H1 (cell line): ENCODE data around the gene PPM1F. TPM values are rescaled to one million over a fixed set of nuclear protein-coding genes. Genes with fewer than 3 reads are reported as not detected.

Source experiments
- CTCF ChIA-PET: fragments of 300-600 bp; sonication (Branson Sonifier 250); formaldehyde crosslinking; loops from one replicate; lab custom pipeline; 2021; ENCODE audit not compliant: partially characterized antibody; lab: Charles Lee
- POLR2A ChIA-PET: fragments of 300-600 bp; sonication (Branson Sonifier 250); formaldehyde crosslinking; loops from one replicate; lab custom pipeline; 2021; ENCODE audit warnings: inconsistent platforms; ENCODE audit not compliant: partially characterized antibody; lab: Charles Lee
- DNase-seq, 2 experiments: peaks; one replicate each; pipeline versions ENCODE4 v3.0.0 to v3.0.0-alpha.2; 2010 to 2022; ENCODE audit warnings: low spot score in 2 of 2, low read depth in 1 of 2, mixed read lengths in 1 of 2
- FAIRE-seq: peaks from 2 replicates; lab custom pipeline; 2011; peaks lifted over from hg19 to GRCh38; lab: Jason Lieb, UNC
- H2AFZ ChIP-seq: 2 replicates; pipeline ENCODE4 v1.8.1; 2012; ENCODE audit warnings: low read length, inconsistent platforms
- H2AK5ac ChIP-seq: 2 replicates; pipeline ENCODE4 v1.6.1; 2013; ENCODE audit warnings: low read depth, low read length
- H2BK120ac ChIP-seq: replicated peaks from 2 replicates; pipeline ENCODE3; 2013; ENCODE audit warnings: low read depth, low read length, inconsistent platforms
- H2BK12ac ChIP-seq: 2 replicates; pipeline ENCODE4 v1.6.1; 2013; ENCODE audit warnings: low read depth, low read length
- H2BK15ac ChIP-seq: 2 replicates; pipeline ENCODE4 v1.6.1; 2013; ENCODE audit warnings: low read length
- H2BK20ac ChIP-seq: 2 replicates; pipeline ENCODE4 v1.6.1; 2013; ENCODE audit warnings: low read length
- H2BK5ac ChIP-seq: 2 replicates; pipeline ENCODE4 v1.6.1; 2013; ENCODE audit warnings: low read depth, low read length
- H3K14ac ChIP-seq: 2 replicates; pipeline ENCODE4 v1.6.1; 2013; ENCODE audit warnings: inconsistent platforms; ENCODE audit not compliant: insufficient read length
- H3K18ac ChIP-seq: 2 replicates; pipeline ENCODE4 v1.6.1; 2013; ENCODE audit warnings: low read length; ENCODE audit errors: extremely low read depth
- H3K23ac ChIP-seq: 2 replicates; pipeline ENCODE4 v1.6.1; 2013; ENCODE audit warnings: inconsistent platforms; ENCODE audit not compliant: insufficient read length
- H3K23me2 ChIP-seq: 2 replicates; pipeline ENCODE4 v1.6.1; 2013; ENCODE audit warnings: low read depth, low read length
- H3K27ac ChIP-seq: 2 replicates; pipeline ENCODE4 v1.6.1; 2011; ENCODE audit warnings: low read depth, low read length, inconsistent platforms
- H3K27me3 ChIP-seq, 4 experiments: replicated peaks in 1 of 4; 1 replicate in 1 of 4; 2 replicates in 3 of 4; pipeline versions ENCODE4 v1.6.1 to v1.8.1; 2011 to 2013; ENCODE audit warnings: low read length in 3 of 4, mild to moderate bottlenecking in 3 of 4, inconsistent platforms in 2 of 4, mixed read lengths in 2 of 4, moderate library complexity in 1 of 4; ENCODE audit not compliant: control insufficient read depth in 3 of 4, insufficient read depth in 3 of 4; ENCODE audit errors: extremely low read depth in 1 of 4
- H3K36me3 ChIP-seq, 4 experiments: 2 replicates each; pipeline versions ENCODE4 v1.6.1 to v1.8.1; 2011 to 2013; ENCODE audit warnings: mild to moderate bottlenecking in 4 of 4, low read length in 3 of 4, moderate library complexity in 2 of 4, control low read depth in 1 of 4, inconsistent platforms in 1 of 4; ENCODE audit not compliant: insufficient read depth in 4 of 4, control insufficient read depth in 2 of 4
- H3K4ac ChIP-seq: replicated peaks from 2 replicates; pipeline ENCODE3; 2013; ENCODE audit warnings: low read length, low read depth, mixed read lengths, inconsistent platforms; ENCODE audit not compliant: insufficient read length
- H3K4me1 ChIP-seq, 4 experiments: replicated peaks in 1 of 4; 1 replicate in 1 of 4; 2 replicates in 3 of 4; pipeline versions ENCODE4 v1.6.1 to v1.8.1; 2011 to 2013; ENCODE audit warnings: low read length in 3 of 4, inconsistent platforms in 2 of 4, mixed read lengths in 1 of 4; ENCODE audit not compliant: insufficient read depth in 4 of 4, control insufficient read depth in 3 of 4
- H3K4me2 ChIP-seq, 2 experiments: 2 replicates each; pipeline versions ENCODE4 v1.6.1 to v1.8.1; 2011 to 2013; ENCODE audit warnings: low read depth in 2 of 2, low read length in 2 of 2, control low read depth in 1 of 2, inconsistent platforms in 1 of 2, mild to moderate bottlenecking in 1 of 2; ENCODE audit not compliant: insufficient read depth in 1 of 2
- H3K4me3 ChIP-seq, 4 experiments: fragments of 200-600, 300-600 bp in 1 of 4; sonication (generic), shearing (Covaris generic), sonication (Bioruptor Twin) in 1 of 4; 2 replicates each; pipeline versions ENCODE4 v1.5.1 to v1.8.1; 2011 to 2016; ENCODE audit warnings: low read length in 4 of 4, low read depth in 3 of 4, control low read depth in 2 of 4, inconsistent platforms in 2 of 4, mild to moderate bottlenecking in 2 of 4, mixed read lengths in 1 of 4, moderate library complexity in 1 of 4; ENCODE audit not compliant: insufficient read depth in 2 of 4; ENCODE audit errors: extremely low read depth in 1 of 4
- H3K56ac ChIP-seq: replicated peaks from 2 replicates; pipeline ENCODE3; 2013; ENCODE audit warnings: low read depth, mild to moderate bottlenecking, mixed read lengths, low read length, inconsistent platforms; ENCODE audit not compliant: insufficient read length
- H3K79me1 ChIP-seq: 2 replicates; pipeline ENCODE4 v1.6.1; 2013; ENCODE audit warnings: low read depth, low read length, control low read depth
- H3K79me2 ChIP-seq, 2 experiments: 2 replicates each; pipeline versions ENCODE4 v1.6.1 to v1.8.1; 2012 to 2013; ENCODE audit warnings: low read length in 2 of 2, mild to moderate bottlenecking in 2 of 2, inconsistent platforms in 1 of 2; ENCODE audit not compliant: insufficient read depth in 2 of 2, control insufficient read depth in 1 of 2
- H3K9ac ChIP-seq, 4 experiments: replicated peaks in 1 of 4; 1 replicate in 1 of 4; 2 replicates in 3 of 4; pipeline versions ENCODE4 v1.6.1 to v1.8.1; 2011 to 2013; ENCODE audit warnings: low read depth in 3 of 4, low read length in 3 of 4, control low read depth in 2 of 4, mild to moderate bottlenecking in 2 of 4, moderate library complexity in 2 of 4, inconsistent platforms in 1 of 4; ENCODE audit errors: extremely low read depth in 1 of 4
- H3K9me3 ChIP-seq, 2 experiments: 2 replicates each; pipeline versions ENCODE4 v1.6.1 to v1.8.1; 2012 to 2013; ENCODE audit warnings: mild to moderate bottlenecking in 2 of 2, moderate library complexity in 2 of 2, control low read depth in 1 of 2, inconsistent platforms in 1 of 2, low read depth in 1 of 2, low read length in 1 of 2, mixed read lengths in 1 of 2; ENCODE audit not compliant: insufficient read depth in 2 of 2
- H4K20me1 ChIP-seq, 2 experiments: replicated peaks in 1 of 2; 2 replicates each; pipeline versions ENCODE3 to v1.8.1; 2011 to 2013; ENCODE audit warnings: inconsistent platforms in 2 of 2, low read length in 2 of 2, mild to moderate bottlenecking in 1 of 2; ENCODE audit not compliant: insufficient read depth in 2 of 2, control insufficient read depth in 1 of 2
- H4K5ac ChIP-seq: 2 replicates; pipeline ENCODE4 v1.6.1; 2013; ENCODE audit warnings: low read length, low read depth, mixed read lengths, inconsistent platforms; ENCODE audit not compliant: insufficient read length
- H4K8ac ChIP-seq: 2 replicates; pipeline ENCODE4 v1.8.0; 2013; ENCODE audit warnings: mild to moderate bottlenecking, moderate library complexity, low read length, inconsistent platforms; ENCODE audit not compliant: insufficient read depth; ENCODE audit errors: extremely low read depth
- H4K91ac ChIP-seq: replicated peaks from 2 replicates; pipeline ENCODE3; 2013; ENCODE audit warnings: low read length, mixed read lengths, inconsistent platforms; ENCODE audit not compliant: insufficient read length
- CHD1 ChIP-seq: IDR thresholded peaks from 2 replicates; pipeline ENCODE4 v1.6.1; 2012; ENCODE audit warnings: low read depth, low read length, improper control_type of control experiment
- CHD2 ChIP-seq: IDR thresholded peaks from 2 replicates; pipeline ENCODE4 v1.6.1; 2012; ENCODE audit warnings: low read length, improper control_type of control experiment
- CREB1 ChIP-seq: IDR thresholded peaks from 2 replicates; pipeline ENCODE4 v1.6.1; 2012; ENCODE audit warnings: inconsistent platforms
- EGR1 ChIP-seq: IDR thresholded peaks from 2 replicates; pipeline ENCODE4 v1.6.1; 2011; ENCODE audit warnings: low read depth, low read length, borderline replicate concordance
- NANOG ChIP-seq: IDR thresholded peaks from 2 replicates; pipeline ENCODE4 v1.6.1; 2011; ENCODE audit warnings: low read length, low read depth, mild to moderate bottlenecking, inconsistent platforms; ENCODE audit not compliant: insufficient read depth, poor library complexity, severe bottlenecking
- RNF2 ChIP-seq: fragments of 200-900, 300-1000 bp; sonication (generic); IDR thresholded peaks from 2 replicates; pipeline ENCODE4 v1.7.1; 2016; ENCODE audit warnings: borderline replicate concordance, low read depth, mild to moderate bottlenecking, antibody characterized with exemption, low read length; ENCODE audit not compliant: poor library complexity, severe bottlenecking; ENCODE audit errors: missing control alignments
- SAP30 ChIP-seq: fragments of 300-600 bp; sonication (generic); IDR thresholded peaks from 2 replicates; pipeline ENCODE4 v1.7.1; 2012; ENCODE audit warnings: low read length, moderate library complexity, mild to moderate bottlenecking, inconsistent platforms; ENCODE audit not compliant: insufficient read depth, insufficient replicate concordance
- SIRT6 ChIP-seq: IDR thresholded peaks from one replicate; pipeline ENCODE4 v1.7.1; 2012; ENCODE audit warnings: low read length, inconsistent platforms
- TAF7 ChIP-seq: optimal IDR thresholded peaks from 2 replicates; pipeline ENCODE3; 2011; ENCODE audit warnings: low read depth, mild to moderate bottlenecking, inconsistent platforms, low read length, moderate library complexity, borderline replicate concordance
- TEAD4 ChIP-seq: IDR thresholded peaks from 2 replicates; pipeline ENCODE4 v1.6.1; 2012; ENCODE audit warnings: low read depth, low read length, inconsistent platforms, mixed read lengths
- WGBS, 2 experiments: shearing (Covaris generic) in 1 of 2; methylation state at CpG; one replicate each; pipeline versions ENCODE4 v1.1.6 to v1.1.7; 2013 to 2015; ENCODE audit warnings: low lambda C conversion rate in 2 of 2, mixed read lengths in 2 of 2, inconsistent platforms in 1 of 2, low coverage in 1 of 2, missing lambda C conversion rate in 1 of 2; ENCODE audit not compliant: insufficient replicate concordance in 2 of 2, insufficient coverage in 1 of 2, insufficient read length in 1 of 2; ENCODE audit errors: extremely low coverage in 1 of 2, missing lambda C conversion rate in 1 of 2; 5-methylcytosine and 5-hydroxymethylcytosine counted together
- polyA plus RNA-seq, 7 experiments: library from polyadenylated mRNA; depleted of rRNA in 3 of 7; stranded (reverse) in 5 of 7; unstranded in 2 of 7; fragments of >200 nt in 5 of 7; fragments of 200-250 nt in 2 of 7; gene quantifications; 1 replicate in 5 of 7; 2 replicates in 1 of 7; 4 replicates in 1 of 7; pipeline versions ENCODE4 v1.2.1 to v1.2.3, GENCODE V29; 2011 to 2013; ENCODE audit warnings: missing spikeins in 2 of 7, mixed read lengths in 2 of 7
- total RNA-seq: library from RNA; stranded (reverse); fragmentation: NEBNext Ultra II Directional; extraction: Animal tissue kit (Norgen Biotek cat#: 25700); gene quantifications from 2 replicates; pipeline ENCODE4 v1.2.1, GENCODE V29; 2021

Gene PPM1F
- total and polyA plus RNA-seq, 2 of the 8 experiments (the other 6 are each of a cell fraction or from before 2014, with no cell fraction given), result 12.4 to 22.8 TPM

GRCh38 chr22:21970800-21971617, 18.4 kb upstream of the PPM1F start:
- Histone ChIP-seq H4K91ac (no peak overlapping the region), H4K20me1 (peaks cover 0 to 21% of the 10 kb centered on the region in 2 experiments), H2AFZ (no peak overlapping the region), H3K27ac (no peak overlapping the region), H3K9me3 (no peaks in the 10 kb centered on the region), H3K4me2 (no peak overlapping the region), H3K18ac (no peak overlapping the region), H3K4ac (no peak overlapping the region), H3K79me1 (no peaks in the 10 kb centered on the region; the same call in 1 of the 2 replicates), H3K9ac (no peak overlapping the region), H2BK5ac (no peak overlapping the region), H2AK5ac (no peak overlapping the region), H3K14ac (no peak overlapping the region), H2BK15ac (no peak overlapping the region), H4K5ac (no peak overlapping the region), H3K56ac (no peak overlapping the region), H3K79me2 (no peaks in the 10 kb centered on the region), H3K23me2 (no peaks in the 10 kb centered on the region), H3K27me3 (peaks cover 0 to 3% (median 0%) of the 10 kb centered on the region in 4 experiments; a peak in 1 of 7 replicates), H4K8ac (no peak overlapping the region), H3K23ac (no peak overlapping the region), H2BK20ac (no peak overlapping the region), H3K4me1 (no peaks in the 10 kb centered on the region), H3K4me3 (no peak overlapping the region), H2BK120ac (no peak overlapping the region), H3K36me3 (peaks cover 28 to 61% (median 51%) of the 10 kb centered on the region in 4 experiments), H2BK12ac (no peak overlapping the region)
- ChIA-PET CTCF (interaction anchor here (0.7 to 4.1 kb wide), 7 partner anchors 9 to 161 kb away, joined by 3 to 47 read pairs (median 9); partner anchors contain the start of genes PPM1F and TOP3B), POLR2A (interaction anchor here (2.5 to 4.7 kb wide), 2 partner anchors 11 kb away, joined by 19 to 37 read pairs; partner anchors contain the start of gene TOP3B)
- WGBS, 2 experiments, result 92% methylated on average over 18 of the region's 18 CpGs; no CpG with 5 or more reads in 1 of the 2 experiments
- DNase-seq (no peak), FAIRE-seq (no peak)
- no peak for TF ChIP-seq SIRT6
- TF ChIP-seq TEAD4, result no peak
- TF ChIP-seq CHD1, result no peak
- TF ChIP-seq TAF7, result no peak
- TF ChIP-seq CREB1, result no peak
- no peak for TF ChIP-seq NANOG
- TF ChIP-seq SAP30, result no peak
- no peak for TF ChIP-seq CHD2
- TF ChIP-seq RNF2, result no peak
- TF ChIP-seq EGR1, result no peak
